ENCODE results near the gene SUGP2. TPM values are rescaled to one million over a fixed set of nuclear protein-coding genes. Genes with fewer than 3 reads are reported as not detected.

The SUGP2 gene
- total RNA-seq, 1 experiment from 2014 or later: 95.2 TPM

DNA sequence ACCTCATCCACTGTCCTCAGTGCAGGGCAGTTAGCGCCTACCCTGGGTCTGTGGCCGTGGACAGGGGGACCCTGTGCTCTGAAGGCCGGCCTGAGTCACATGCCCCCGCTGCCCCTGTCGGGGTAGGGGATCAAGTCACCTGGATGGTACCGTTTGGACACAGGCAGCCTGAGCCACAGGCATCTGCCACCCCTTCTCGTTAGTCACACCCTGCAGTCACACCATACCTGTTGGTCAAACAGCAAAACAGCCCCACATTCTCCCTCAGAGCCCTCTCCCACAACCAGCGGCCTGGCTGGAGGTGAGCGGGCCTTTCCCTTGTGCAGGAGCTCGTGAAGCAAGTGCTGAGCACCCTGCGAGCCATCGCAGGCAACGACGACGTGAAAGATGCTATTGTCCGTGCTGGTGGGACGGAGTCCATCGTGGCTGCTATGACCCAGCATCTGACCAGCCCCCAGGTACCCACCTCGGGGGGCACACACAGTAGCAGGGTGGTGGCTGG lies 21.7 kb upstream of the SUGP2 start:
- Histone ChIP-seq H2BK12ac (ENCODE audit: insufficient read length, low read depth, low read length) (no peak overlapping the region), H3K23me2 (ENCODE audit: insufficient read length, low read depth, low read length, poor library complexity, severe bottlenecking) (no peaks in the 10 kb centered on the region), H3K23ac (ENCODE audit: insufficient read length, low read depth, low read length) (no peak overlapping the region), H3T11ph (ENCODE audit: low read length) (no peak overlapping the region), H2BK5ac (ENCODE audit: insufficient read length, low read length) (no peak overlapping the region), H3K79me1 (ENCODE audit: insufficient read depth, low read depth, low read length, poor library complexity, severe bottlenecking) (no peaks in the 10 kb centered on the region), H3K27ac (ENCODE audit: insufficient read length, low read depth, low read length) (no peak overlapping the region), H2BK20ac (ENCODE audit: low read depth, low read length, poor library complexity, severe bottlenecking) (no peak overlapping the region), H3K9me3 (ENCODE audit: control insufficient read depth, low read depth, low read length) (no peaks in the 10 kb centered on the region), H3K14ac (ENCODE audit: insufficient read depth, low read length) (no peak overlapping the region), H3K4me1 (ENCODE audit: insufficient read depth, low read length) (no peaks in the 10 kb centered on the region), H2BK120ac (ENCODE audit: low read depth, low read length, poor library complexity, severe bottlenecking) (no peak overlapping the region), H4K5ac (ENCODE audit: insufficient read length, low read depth, low read length) (no peak overlapping the region), H2BK15ac (ENCODE audit: low read depth, low read length) (no peak overlapping the region), H3K4me2 (ENCODE audit: insufficient read depth, insufficient read length, low read length) (no peak overlapping the region), H3K56ac (ENCODE audit: insufficient read length, low read depth, low read length) (no peak overlapping the region), H3K9ac (ENCODE audit: extremely low read depth, insufficient read length, low read length) (no peak overlapping the region), H3K4ac (ENCODE audit: low read depth, low read length) (no peak overlapping the region), H3K18ac (ENCODE audit: insufficient read length, low read depth, low read length) (no peak overlapping the region), H4K8ac (replicated peaks; ENCODE audit: insufficient read length, low read depth, low read length) (no peak overlapping the region), H4K91ac (ENCODE audit: insufficient read length, low read depth, low read length) (no peak overlapping the region), H4K20me1 (ENCODE audit: control insufficient read depth, insufficient read depth, insufficient read length) (no peaks in the 10 kb centered on the region), H3K27me3 (ENCODE audit: insufficient read depth, low read length) (no peaks in the 10 kb centered on the region; the same call in 1 of the 2 replicates), H2AK5ac (ENCODE audit: insufficient read length, low read length) (no peak overlapping the region), H2AFZ (ENCODE audit: low read length) (no peak overlapping the region), H3K79me2 (ENCODE audit: insufficient read depth, low read length) (no peaks in the 10 kb centered on the region)
- Mint-ChIP-seq H3K4me1 (no peaks in the 10 kb centered on the region), H3K27me3 (ENCODE audit: low read depth) (peaks cover 2% of the 10 kb centered on the region; the same call in 1 of the 2 replicates), H3K4me3 (no peak overlapping the region), H3K9me3 (no peaks in the 10 kb centered on the region; a peak in 1 of 5 replicates), H3K36me3 (ENCODE audit: insufficient read depth in 1 of 3, low read depth in 3 of 3) (peaks cover 38 to 89% (median 71%) of the 10 kb centered on the region in 3 experiments), H3K27ac (no peak overlapping the region)
- WGBS (ENCODE audit: extremely low coverage, insufficient read length, low lambda C conversion rate): no CpG with 5 or more reads among the region's 19 CpGs
- DNase-seq: no peak
- TF ChIP-seq, protein P1, sequence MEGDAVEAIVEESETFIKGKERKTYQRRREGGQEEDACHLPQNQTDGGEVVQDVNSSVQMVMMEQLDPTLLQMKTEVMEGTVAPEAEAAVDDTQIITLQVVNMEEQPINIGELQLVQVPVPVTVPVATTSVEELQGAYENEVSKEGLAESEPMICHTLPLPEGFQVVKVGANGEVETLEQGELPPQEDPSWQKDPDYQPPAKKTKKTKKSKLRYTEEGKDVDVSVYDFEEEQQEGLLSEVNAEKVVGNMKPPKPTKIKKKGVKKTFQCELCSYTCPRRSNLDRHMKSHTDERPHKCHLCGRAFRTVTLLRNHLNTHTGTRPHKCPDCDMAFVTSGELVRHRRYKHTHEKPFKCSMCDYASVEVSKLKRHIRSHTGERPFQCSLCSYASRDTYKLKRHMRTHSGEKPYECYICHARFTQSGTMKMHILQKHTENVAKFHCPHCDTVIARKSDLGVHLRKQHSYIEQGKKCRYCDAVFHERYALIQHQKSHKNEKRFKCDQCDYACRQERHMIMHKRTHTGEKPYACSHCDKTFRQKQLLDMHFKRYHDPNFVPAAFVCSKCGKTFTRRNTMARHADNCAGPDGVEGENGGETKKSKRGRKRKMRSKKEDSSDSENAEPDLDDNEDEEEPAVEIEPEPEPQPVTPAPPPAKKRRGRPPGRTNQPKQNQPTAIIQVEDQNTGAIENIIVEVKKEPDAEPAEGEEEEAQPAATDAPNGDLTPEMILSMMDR (conservative IDR thresholded peaks at IDR 0.05): no peak
